Measurements from ENCODE around the gene OGFOD1. TPM values are rescaled to one million over a fixed set of nuclear protein-coding genes. Genes with fewer than 3 reads are reported as not detected.

The OGFOD1 gene
- total and polyA plus RNA-seq, 2 of the 13 experiments (the other 11 are each of a cell fraction or from before 2014, with no cell fraction given), result 35.2 to 81.3 TPM

- TF ChIP-seq ZNF879 (CRISPR knock-in tag; IDR thresholded peaks at IDR 0.05) (no peak), RARA (CRISPR knock-in tag; IDR thresholded peaks at IDR 0.05) (0 out of 2 replicates have a peak, but pooled peaks have one; percentile 21), HNF4G (IDR thresholded peaks at IDR 0.05; ENCODE audit: borderline replicate concordance, low read depth, low read length) (no peak; the same call in 1 of the 2 replicates), HNF4G (CRISPR knock-in tag; IDR thresholded peaks at IDR 0.05; ENCODE audit: borderline replicate concordance, low read depth) (0 out of 2 replicates have a peak, but pooled peaks have one; percentile 26), ZNF883 (CRISPR knock-in tag; IDR thresholded peaks at IDR 0.05; ENCODE audit: not compliant biosample characterization) (peak; percentile 85), FOSL2 (CRISPR knock-in tag; IDR thresholded peaks at IDR 0.05) (peak; percentile 16; the same call in 1 of the 2 replicates), IRF2 (CRISPR knock-in tag; IDR thresholded peaks at IDR 0.05) (no peak), KLF11 (CRISPR knock-in tag; IDR thresholded peaks at IDR 0.05) (no peak; the same call in 1 of the 2 replicates), ZNF343 (CRISPR knock-in tag; IDR thresholded peaks at IDR 0.05) (no peak), BHLHE40 (IDR thresholded peaks at IDR 0.05; ENCODE audit: low read length) (no peak), ZNF143 (CRISPR knock-in tag; IDR thresholded peaks at IDR 0.05) (peak; percentile 52; the same call in 1 of the 2 replicates), TRIM22 (IDR thresholded peaks at IDR 0.05) (no peak), E2F2 (CRISPR knock-in tag; IDR thresholded peaks at IDR 0.05; ENCODE audit: borderline replicate concordance) (peak; percentile 89; the same call in 1 of the 2 replicates), SMAD3 (CRISPR knock-in tag; IDR thresholded peaks at IDR 0.05) (peak; percentile 11; the same call in 1 of the 2 replicates), ZBTB3 (CRISPR knock-in tag; IDR thresholded peaks at IDR 0.05; ENCODE audit: borderline replicate concordance, low read depth) (no peak; the same call in 1 of the 2 replicates), FOSL1 (CRISPR knock-in tag; IDR thresholded peaks at IDR 0.05; ENCODE audit: borderline replicate concordance) (no peak), ATAD3A (CRISPR knock-in tag; IDR thresholded peaks at IDR 0.05) (no peak), HCFC1 (IDR thresholded peaks at IDR 0.05; ENCODE audit: low read depth, low read length) (peak; percentile 30; the same call in 1 of the 2 replicates), TP53 (CRISPR knock-in tag; conservative IDR thresholded peaks at IDR 0.05) (no peak), ZNF224 (CRISPR knock-in tag; IDR thresholded peaks at IDR 0.05) (peak; percentile 38; the same call in 1 of the 2 replicates), ZNF280B (CRISPR knock-in tag; IDR thresholded peaks at IDR 0.05; ENCODE audit: borderline replicate concordance) (0 out of 2 replicates have a peak, but pooled peaks have one; percentile 54), ZBTB49 (CRISPR knock-in tag; IDR thresholded peaks at IDR 0.05; ENCODE audit: borderline replicate concordance) (no peak)
- TF ChIP-seq, protein P1, sequence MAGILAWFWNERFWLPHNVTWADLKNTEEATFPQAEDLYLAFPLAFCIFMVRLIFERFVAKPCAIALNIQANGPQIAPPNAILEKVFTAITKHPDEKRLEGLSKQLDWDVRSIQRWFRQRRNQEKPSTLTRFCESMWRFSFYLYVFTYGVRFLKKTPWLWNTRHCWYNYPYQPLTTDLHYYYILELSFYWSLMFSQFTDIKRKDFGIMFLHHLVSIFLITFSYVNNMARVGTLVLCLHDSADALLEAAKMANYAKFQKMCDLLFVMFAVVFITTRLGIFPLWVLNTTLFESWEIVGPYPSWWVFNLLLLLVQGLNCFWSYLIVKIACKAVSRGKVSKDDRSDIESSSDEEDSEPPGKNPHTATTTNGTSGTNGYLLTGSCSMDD (CRISPR knock-in tag; IDR thresholded peaks at IDR 0.05), result peak; percentile 10; the same call in 1 of the 2 replicates
These were observed 68.3 kb downstream of the OGFOD1 start, which contains the start of gene BBS2 (continued) for GRCh38 chr16:56519459-56520250.

Data from HepG2 (cell line).